RWPE2 (cell line): Measurements from ENCODE around the gene SMYD1.

Experiments
- ATAC-seq: fragments of 200-7000 bp; cut with Tn5 transposase; 3 replicates; pipeline ENCODE4 v1.9.1; 2021; ENCODE audit warnings: low read depth
- DNase-seq: peaks from one replicate; pipeline ENCODE4 v3.0.0-alpha.2; 2020; ENCODE audit warnings: low spot score
- H3K27ac ChIP-seq: fragments of 450-650 bp; 2 replicates; pipeline ENCODE4 v1.5.1; 2017; ENCODE audit warnings: mild to moderate bottlenecking; ENCODE audit not compliant: poor library complexity, severe bottlenecking
- H3K27me3 ChIP-seq: fragments of 250-450 bp; sonication (Bioruptor Pico); 2 replicates; pipeline ENCODE4 v1.5.1; 2021; ENCODE audit warnings: mild to moderate bottlenecking, moderate library complexity; ENCODE audit not compliant: insufficient read depth, poor library complexity, severe bottlenecking
- H3K36me3 ChIP-seq: fragments of 250-450 bp; sonication (Bioruptor Pico); 2 replicates; pipeline ENCODE4 v1.5.1; 2020; ENCODE audit warnings: low read depth, mild to moderate bottlenecking, moderate library complexity
- H3K4me1 ChIP-seq: fragments of 250-450 bp; sonication (Bioruptor Pico); 2 replicates; pipeline ENCODE4 v1.5.1; 2021; ENCODE audit warnings: mild to moderate bottlenecking, moderate library complexity; ENCODE audit not compliant: insufficient read depth, poor library complexity, severe bottlenecking
- H3K4me3 ChIP-seq: fragments of 250-450 bp; sonication (Bioruptor Pico); 2 replicates; pipeline ENCODE4 v1.5.1; 2021; ENCODE audit warnings: mild to moderate bottlenecking, moderate library complexity; ENCODE audit not compliant: severe bottlenecking
- H3K9me3 ChIP-seq: fragments of 250-450 bp; sonication (Bioruptor Pico); 2 replicates; pipeline ENCODE4 v1.5.1; 2021; ENCODE audit warnings: mild to moderate bottlenecking, moderate library complexity; ENCODE audit not compliant: severe bottlenecking
- TF ChIP-seq, protein P1 (sequence below): fragments of 450-650 bp; IDR thresholded peaks from one replicate; pipeline ENCODE4 v1.5.1; 2017; ENCODE audit warnings: mild to moderate bottlenecking, moderate library complexity; ENCODE audit not compliant: poor library complexity, severe bottlenecking

SMYD1 gene

DNA sequence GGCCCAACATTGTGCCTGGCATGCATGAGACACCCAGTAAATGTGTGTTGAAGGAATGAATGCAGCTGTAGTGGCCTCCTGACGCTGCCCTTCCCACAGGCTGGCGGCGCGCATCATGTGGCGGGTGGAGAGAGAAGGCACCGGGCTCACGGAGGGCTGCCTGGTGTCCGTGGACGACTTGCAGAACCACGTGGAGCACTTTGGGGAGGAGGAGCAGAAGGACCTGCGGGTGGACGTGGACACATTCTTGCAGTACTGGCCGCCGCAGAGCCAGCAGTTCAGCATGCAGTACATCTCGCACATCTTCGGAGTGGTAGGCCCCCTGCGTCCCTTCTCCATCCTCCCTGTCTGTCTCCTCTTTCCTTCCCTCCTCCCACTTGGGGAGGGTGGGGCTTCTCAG, 20.1 kb downstream of the SMYD1 start:
- Histone ChIP-seq H3K4me3 (no peak overlapping the region), H3K27ac (no peak overlapping the region), H3K27me3 (no peaks in the 10 kb centered on the region), H3K9me3 (no peaks in the 10 kb centered on the region), H3K36me3 (no peaks in the 10 kb centered on the region), H3K4me1 (no peaks in the 10 kb centered on the region)
- ATAC-seq (no peak), DNase-seq (no peak)
- TF ChIP-seq, protein P1, sequence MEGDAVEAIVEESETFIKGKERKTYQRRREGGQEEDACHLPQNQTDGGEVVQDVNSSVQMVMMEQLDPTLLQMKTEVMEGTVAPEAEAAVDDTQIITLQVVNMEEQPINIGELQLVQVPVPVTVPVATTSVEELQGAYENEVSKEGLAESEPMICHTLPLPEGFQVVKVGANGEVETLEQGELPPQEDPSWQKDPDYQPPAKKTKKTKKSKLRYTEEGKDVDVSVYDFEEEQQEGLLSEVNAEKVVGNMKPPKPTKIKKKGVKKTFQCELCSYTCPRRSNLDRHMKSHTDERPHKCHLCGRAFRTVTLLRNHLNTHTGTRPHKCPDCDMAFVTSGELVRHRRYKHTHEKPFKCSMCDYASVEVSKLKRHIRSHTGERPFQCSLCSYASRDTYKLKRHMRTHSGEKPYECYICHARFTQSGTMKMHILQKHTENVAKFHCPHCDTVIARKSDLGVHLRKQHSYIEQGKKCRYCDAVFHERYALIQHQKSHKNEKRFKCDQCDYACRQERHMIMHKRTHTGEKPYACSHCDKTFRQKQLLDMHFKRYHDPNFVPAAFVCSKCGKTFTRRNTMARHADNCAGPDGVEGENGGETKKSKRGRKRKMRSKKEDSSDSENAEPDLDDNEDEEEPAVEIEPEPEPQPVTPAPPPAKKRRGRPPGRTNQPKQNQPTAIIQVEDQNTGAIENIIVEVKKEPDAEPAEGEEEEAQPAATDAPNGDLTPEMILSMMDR = no peak

DNA sequence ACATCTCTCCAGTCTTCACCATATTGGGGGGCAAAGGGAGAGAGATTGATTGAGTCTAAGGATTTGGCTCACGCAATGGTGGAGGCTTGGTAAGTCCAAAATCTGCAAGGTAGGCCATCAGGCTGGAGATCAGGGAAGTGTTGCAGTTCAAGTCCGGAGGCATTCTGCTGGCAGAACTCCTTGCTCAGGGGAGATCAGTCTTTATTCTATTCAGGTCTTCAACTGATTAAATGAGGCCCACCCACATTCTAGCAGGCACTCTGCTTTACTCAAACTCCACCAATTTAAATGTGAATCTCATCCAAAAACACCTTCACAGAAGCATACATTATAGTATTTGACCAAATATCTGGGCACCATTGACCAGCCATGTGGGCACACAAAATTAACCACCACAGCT, 21.4 kb downstream of the SMYD1 start:
- no peaks in the 10 kb centered on the region for H3K36me3 ChIP-seq
- DNase-seq (no peak), ATAC-seq (no peak)
- H3K4me3 ChIP-seq = no peak overlapping the region
- H3K9me3 ChIP-seq = no peaks in the 10 kb centered on the region
- TF ChIP-seq, protein P1 = no peak
- no peaks in the 10 kb centered on the region for H3K4me1 ChIP-seq
- H3K27me3 ChIP-seq = no peaks in the 10 kb centered on the region
- H3K27ac ChIP-seq = no peak overlapping the region

DNA sequence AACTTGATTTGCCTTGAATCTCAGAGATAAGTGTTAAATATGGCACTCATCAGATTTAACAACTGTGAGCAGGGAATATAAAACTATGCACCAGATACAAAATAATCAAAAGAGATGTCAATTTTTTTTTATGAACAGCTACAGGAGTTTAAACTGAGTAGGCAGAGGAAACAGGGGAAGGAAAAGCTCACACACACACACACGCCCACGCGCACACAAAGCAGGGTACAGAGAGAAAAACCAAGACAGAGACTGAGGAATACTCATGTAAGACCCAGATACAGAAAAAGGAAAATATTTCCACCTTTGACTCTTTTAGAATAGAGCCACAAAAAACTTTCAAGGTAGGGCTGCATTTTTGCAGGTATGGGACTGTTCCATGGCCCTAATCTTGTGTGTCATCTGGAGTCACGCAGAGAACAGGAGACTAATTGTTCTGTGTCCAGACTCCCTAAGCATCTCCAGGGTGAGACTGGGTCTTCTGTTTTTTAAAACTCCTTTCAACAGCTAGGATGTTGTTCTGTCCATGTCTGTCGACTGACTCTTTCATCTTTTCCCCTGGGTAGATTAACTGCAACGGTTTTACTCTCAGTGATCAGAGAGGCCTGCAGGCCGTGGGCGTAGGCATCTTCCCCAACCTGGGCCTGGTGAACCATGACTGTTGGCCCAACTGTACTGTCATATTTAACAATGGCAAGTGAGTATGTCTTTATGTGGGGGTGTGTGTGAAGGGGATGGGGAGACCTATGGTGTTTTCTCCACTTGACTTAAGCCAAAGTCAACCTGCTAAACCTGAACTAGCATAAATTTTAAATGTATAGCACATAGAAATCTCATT, 23.0 kb downstream of the SMYD1 start:
- no peaks in the 10 kb centered on the region for H3K27me3 ChIP-seq
- H3K4me3 ChIP-seq = no peak overlapping the region
- H3K27ac ChIP-seq = no peak overlapping the region
- ATAC-seq (no peak), DNase-seq (no peak)
- no peaks in the 10 kb centered on the region for H3K36me3 ChIP-seq
- no peaks in the 10 kb centered on the region for H3K9me3 ChIP-seq
- H3K4me1 ChIP-seq = no peaks in the 10 kb centered on the region
- TF ChIP-seq, protein P1 = no peak

DNA sequence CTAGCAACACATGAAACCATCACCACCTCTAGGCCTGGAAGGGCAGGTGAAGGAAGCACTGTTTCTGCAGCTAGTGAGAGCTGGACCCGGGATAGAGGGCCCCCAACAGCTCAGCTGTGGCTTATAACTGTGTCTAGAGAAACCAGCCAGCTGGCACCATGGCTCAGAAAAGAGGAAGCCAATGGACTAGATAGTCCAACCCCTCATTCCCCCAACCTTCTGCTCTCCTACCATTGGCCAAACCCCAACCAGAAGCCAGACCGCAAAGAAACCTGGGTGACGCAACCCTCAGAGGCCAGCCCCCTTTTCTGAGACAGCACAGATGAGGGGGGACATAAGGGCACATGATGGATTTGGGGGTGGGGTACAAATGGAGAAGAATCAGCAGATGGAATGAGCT, 24.3 kb downstream of the SMYD1 start:
- DNase-seq (no peak), ATAC-seq (no peak)
- no peaks in the 10 kb centered on the region for H3K9me3 ChIP-seq
- no peaks in the 10 kb centered on the region for H3K27me3 ChIP-seq
- H3K4me1 ChIP-seq = no peaks in the 10 kb centered on the region
- TF ChIP-seq, protein P1 = no peak
- no peaks in the 10 kb centered on the region for H3K36me3 ChIP-seq
- H3K4me3 ChIP-seq = no peak overlapping the region
- H3K27ac ChIP-seq = no peak overlapping the region

DNA sequence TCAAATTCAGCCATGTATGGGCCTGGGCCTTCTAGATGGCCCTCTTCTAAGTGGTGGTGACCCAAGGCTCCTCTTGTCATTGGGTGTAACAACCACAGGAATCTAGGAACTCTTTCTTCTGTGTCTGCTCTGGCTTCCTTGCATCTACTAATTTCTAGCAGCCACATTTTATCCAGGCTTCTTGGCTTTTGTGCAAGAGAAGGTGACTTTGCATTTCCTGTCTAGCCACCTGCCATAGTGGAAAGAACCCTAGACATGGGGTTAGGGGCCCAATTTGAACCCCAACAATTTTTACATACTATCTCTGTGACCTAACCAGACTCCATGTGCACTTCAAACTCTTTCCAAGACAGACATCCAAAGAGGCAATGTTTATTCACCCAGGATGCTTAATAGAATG, 25.1 kb downstream of the SMYD1 start:
- H3K9me3 ChIP-seq = no peaks in the 10 kb centered on the region
- no peak overlapping the region for H3K27ac ChIP-seq
- H3K4me1 ChIP-seq = no peaks in the 10 kb centered on the region
- ATAC-seq (no peak), DNase-seq (no peak)
- no peaks in the 10 kb centered on the region for H3K36me3 ChIP-seq
- no peaks in the 10 kb centered on the region for H3K27me3 ChIP-seq
- H3K4me3 ChIP-seq = no peak overlapping the region
- TF ChIP-seq, protein P1 = no peak
